GM21360 (cell line): Measurements from ENCODE around the gene WDFY4.

Source experiments
- ATAC-seq: cut with Tn5 transposase; IDR thresholded peaks from one replicate; pipeline ENCODE4 v1.9.1; 2021; ENCODE audit warnings: mild to moderate bottlenecking, moderate library complexity; ENCODE audit not compliant: unreplicated experiment

Gene WDFY4

DNA sequence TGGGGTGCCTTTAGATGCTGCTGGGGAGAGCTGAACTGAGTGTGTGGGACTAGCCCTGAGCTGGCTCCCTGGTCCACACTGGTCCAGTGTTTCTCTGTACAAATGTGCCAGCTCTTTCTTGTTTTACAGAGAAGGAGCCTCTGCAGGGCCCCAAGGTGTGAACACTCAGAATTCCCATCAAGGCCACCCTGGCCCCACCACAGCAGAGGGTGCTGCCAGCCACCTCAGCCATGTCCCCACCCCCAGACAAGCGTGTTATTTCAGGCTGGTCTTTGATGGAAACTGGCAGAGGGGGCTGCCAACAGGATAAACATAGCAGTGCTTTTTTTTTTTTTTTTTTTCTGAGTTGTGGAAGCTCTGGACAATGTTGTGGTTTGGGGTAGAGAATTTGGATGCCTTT is 323.4 kb downstream of the WDFY4 start:
- no peak for ATAC-seq

DNA sequence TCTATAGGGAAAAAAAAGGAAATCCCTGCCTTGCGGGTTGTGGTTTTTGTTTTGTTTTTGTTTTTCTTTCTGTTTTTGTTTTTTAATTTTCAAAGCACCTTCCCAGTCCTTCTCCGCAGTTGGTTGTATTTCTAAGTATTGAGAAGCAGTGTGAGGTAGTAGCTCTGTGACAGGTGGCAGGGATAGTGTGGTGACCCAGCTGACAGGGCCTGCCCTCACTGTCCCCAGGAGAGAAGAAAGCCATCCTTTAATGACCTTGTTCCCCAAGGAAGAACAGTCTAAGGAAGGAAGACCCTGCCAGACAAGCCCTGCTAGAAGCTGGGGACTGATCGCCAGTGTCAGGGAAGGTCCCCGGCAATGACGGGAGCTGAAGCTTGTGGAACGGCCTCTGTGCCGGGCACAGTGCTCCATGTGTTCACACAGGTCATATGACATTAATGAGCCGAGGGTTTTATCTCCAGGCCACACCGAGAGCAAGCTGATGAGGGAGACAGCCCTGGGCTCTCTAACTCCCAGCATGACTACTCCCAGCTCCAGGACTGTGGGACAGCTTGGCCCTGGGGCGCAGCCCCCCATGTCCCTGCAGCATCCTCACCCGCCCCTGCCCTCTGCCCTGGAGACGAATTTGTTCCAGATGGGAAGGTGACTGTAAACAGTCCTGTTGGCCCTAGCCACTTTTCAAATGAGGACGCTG is 324.0 kb downstream of the WDFY4 start:
- ATAC-seq = no peak

DNA sequence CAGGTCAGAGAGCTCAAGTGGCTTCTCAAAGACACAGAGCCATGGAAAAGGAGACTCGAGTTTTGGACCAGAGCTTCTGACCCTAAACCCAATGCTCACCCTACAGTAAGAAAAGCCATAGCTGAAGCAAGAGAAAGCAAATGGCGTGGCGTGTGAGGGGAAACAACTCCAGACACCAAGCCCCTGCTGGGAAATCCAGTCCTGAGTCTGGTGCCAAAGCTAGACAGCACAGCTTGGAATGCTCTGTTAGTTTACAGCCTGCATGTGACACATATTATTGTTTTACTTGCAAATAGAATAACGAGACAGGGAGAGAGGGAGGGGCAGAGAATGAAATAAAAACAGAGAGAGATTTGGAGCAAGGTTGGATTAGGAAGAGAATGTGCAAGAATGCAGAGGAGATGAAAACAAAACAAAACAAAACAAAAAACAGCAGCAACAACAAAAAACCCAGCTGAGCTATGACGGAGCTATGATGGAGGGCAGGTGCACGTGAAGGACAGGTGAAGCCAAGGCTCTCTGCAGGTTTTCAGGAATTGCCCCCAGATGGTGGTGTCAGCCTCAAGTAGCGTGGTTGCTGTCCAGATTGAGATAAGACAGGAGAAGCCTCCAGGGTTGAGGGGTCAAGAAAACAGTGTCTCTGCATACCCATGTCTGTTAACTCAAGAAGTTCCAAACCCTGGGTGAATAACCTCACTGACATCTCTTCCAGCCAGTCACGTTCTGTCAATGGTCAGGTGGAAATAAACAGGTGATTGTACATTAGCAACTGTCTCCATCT is 324.7 kb downstream of the WDFY4 start:
- ATAC-seq = no peak

DNA sequence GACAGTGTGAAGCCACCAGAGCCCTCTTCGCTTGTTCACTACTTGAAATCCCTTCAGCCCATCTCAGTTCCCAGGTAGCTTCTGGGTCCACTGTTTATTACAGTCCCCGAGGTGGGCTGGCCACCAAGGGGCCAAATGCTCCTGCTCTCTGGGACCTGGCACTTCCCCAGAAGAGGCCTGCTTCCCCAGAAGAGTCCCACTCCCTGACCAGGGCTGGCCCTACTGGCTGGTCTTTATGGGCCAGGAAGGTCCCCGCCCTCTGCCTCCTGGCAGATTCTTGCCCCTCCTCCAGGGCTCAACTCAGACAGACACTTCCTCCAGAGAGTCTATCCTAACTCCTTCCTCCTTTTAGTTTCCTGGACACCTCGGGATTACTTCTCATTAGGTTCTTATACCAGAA is 325.6 kb downstream of the WDFY4 start:
- ATAC-seq = no peak

DNA sequence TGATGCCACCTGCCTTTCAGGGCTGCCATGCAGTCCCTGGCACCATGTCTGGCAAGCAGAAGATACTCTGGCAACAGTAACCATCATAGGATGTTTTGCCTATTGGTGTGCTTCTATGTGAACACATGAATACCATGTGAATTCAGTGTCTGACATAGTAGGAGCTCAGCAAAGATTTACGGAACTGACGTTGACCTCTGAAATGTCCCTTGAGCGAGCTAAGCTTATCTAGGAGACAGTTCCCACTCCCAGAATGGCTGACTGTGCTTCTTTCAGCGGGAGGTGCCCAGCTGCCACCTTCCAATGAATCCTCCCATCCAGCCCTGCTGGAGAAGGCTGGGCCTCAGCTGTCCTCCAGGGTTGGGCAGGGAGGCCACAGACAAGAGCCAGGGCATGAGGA is 326.2 kb downstream of the WDFY4 start:
- ATAC-seq = no peak

DNA sequence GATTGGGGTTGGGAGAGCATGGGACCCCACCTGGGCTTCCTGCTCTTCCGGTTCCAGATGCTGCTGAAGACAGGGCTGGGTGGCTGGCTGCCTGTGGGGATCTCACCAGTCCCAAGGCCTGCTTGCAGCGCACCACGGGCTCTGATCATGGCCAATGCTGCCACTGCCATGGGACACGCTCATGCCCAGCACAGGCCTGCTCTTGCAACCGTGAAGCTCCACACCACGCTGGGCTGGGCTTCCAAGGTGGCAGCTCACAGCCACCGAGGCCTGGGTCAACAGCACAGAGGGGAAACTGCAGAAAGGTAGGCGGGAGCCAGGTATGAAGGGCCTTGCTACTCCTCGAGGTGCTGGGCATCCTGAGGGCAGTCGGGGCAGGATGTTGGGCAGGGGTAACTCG is 327.1 kb downstream of the WDFY4 start:
- no peak for ATAC-seq

DNA sequence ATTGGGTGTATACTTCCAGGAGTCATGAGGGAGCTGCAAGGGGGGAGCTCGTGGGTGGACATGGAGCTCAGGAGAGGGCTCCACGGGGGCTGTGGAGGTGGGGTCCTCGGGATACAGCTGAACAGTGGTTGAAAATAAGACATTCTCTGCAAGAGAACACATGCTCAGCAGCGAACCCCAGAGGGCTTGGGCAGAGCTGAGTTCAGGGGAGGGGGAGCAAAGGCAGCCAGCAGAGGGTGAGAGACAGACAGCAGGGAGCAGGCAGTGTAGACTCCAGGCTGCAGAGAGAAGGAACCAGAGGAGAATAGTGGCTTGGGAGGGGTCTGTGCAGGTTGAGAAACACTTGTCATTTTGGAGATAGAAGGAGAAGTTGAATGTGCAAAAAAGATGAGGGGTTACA is 327.9 kb downstream of the WDFY4 start:
- no peak for ATAC-seq

DNA sequence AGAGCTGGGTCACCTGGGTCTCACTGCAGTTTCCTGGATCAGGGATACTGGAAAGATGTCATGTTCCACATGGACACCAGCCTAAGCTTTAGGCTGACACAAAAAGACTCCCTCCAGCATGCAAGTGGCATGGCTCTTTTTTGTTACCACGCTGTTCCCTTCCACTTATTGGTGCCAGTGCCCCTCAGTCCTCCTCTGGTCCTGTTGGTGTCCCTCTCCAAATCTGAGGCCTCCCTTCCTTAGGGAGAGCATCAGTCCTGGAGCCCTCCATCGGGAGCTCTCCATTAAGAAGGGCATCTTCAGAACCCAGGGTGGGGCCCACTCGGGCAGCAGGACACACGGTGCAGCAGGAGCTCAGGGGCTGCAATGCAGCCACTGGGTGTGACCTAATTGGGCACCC is 331.0 kb downstream of the WDFY4 start:
- ATAC-seq = no peak

DNA sequence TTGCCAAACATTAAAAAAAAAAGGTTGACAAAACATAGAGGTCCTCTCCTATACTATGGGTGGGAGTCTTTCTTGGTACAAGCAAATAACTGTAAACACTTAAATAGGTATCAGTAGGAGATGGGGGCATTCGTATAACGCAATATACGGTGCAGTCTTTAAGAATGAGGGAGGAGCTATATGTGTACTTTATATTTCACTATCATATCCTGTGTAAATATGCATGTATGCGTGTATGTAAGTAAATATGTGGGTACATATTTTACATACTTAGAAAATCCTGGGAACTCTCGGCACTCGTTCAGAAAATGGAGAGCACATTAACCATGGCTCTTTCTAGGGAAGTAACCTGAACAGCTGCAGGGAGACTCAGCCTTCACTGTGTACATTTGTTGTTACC is 337.0 kb downstream of the WDFY4 start:
- no peak for ATAC-seq

DNA sequence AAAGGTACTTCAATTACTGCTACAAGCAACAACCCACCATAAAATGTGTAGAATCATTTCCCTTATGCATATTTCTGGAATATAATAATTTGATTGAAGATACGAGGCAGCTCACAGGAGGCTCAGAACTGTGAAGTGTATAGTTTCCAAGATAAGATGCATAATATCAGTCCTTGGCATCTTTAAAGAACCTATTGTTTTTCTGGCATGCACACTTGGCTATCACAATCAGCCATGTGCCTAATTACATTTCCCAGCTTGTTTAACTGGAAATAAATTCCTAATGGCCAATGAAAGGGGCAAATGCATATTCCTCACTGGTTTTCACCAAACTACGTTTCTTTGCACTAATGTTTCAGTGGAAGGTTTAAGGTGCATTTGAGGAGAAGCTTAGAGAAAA is 338.4 kb downstream of the WDFY4 start:
- no peak for ATAC-seq

DNA sequence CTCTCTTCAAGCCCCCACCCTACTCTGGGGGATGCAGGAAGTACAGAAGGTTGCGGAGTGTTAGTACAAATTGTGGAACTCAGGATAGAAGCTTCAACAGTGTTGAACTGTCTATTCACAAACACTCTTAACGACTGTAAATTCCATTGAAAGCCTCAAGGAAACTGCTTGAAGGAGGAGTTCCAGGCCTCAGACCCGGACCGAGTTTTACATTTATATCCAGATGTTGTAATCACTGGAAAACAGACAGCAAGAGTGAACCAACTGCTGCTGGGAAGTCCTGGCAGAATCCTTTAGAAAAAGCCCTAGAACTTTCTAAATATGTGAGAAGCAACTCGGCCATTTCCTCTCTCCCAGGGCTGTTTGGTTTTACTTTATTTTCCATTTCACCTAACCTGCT is 339.1 kb downstream of the WDFY4 start:
- no peak for ATAC-seq

DNA sequence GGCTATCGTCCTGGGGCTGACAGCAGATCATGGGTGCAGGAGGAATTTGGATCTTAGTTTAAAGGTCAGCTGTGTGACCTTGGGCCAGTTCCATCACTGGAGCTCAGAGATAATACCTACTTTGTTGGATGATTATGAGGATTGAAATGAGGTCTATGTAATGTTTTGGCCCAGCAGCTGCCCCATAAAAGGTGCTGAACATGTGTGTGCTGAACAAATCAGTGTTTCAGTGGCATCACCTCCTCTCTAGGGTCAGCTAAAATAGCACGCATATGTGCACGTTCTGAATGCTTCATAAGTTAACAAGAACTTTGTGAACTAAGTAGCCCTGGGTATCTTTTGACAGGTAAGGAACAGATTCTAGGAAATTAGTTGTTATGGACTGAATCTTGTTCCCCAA is 339.8 kb downstream of the WDFY4 start:
- ATAC-seq = no peak

DNA sequence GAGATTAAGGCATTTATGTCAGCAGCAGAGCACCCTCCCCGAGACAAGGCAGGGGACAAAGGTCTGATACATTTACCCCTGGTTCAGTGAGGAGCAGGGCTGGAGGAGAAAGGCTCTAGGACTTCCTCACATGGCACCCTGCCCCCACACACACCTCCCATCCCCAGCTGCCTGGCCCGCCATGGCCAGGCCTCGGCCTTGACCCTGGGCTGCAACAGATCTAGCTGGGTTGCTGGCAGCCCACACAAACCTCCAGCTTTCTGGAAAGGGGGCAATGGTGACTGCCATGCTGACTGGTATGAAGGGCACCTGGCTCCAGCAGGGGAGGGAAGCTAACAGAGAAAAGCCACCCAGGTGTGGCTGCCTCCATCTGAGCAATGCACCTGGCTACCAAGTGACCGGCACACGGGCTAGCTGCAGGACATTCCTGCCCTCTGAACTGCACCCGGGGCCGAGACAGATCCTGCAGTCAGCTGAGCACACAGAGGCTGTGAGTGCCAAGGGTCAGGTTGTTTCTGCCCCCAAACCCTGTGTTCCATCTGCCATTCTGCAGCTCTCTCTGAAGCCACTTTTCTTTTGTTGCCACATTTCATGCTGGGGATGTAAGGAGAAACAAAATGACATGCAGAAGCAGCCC is 340.8 kb downstream of the WDFY4 start:
- ATAC-seq = no peak

DNA sequence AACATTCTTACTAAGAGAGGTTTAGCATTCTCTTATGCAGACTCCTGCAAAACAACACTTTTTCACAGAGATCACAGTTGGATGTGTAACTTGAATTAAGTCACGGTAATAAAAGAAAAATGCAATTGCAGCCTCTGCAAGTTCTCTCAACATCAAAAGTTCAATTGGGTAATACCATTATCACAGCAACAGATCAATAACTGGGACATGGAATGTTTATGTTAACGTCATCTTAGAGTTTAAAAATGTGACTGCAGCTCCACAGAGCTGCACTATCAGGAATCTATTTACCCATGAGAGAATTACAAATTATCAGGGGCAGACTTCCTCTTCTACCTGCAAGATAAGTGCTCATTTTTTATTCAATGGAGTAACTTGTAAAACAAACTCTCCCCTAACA is 344.0 kb downstream of the WDFY4 start:
- ATAC-seq = no peak

DNA sequence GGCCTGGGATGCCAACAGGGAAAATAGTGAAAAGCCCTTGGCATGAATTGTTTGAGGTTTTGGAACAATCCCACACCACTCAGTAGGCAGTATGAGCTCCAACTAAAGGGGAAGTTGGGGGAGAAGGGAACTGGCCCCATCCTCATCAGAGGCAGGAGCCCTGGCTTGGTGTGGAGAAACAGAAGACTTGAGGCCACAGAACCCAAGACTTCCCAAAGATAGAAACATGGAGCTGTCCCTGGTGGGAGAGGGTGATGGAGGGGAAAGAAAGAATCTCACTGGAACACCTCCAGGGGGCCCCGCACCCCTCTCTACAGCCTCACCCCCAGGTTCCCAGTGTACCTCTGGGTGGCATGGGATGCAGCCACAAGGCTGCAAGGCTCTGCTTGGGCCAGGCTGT is 345.0 kb downstream of the WDFY4 start:
- no peak for ATAC-seq
